Kidney (tissue), 14 donors: ENCODE results near the gene ZNF827. TPM values are rescaled to one million over a fixed set of nuclear protein-coding genes. Genes with fewer than 3 reads are reported as not detected.

Experiments used
- DNase-seq, 5 donors: peaks; one replicate each; pipeline ENCODE4 v3.0.0-alpha.2; 2013 to 2020
- FAIRE-seq: peaks from 2 replicates; lab custom pipeline; 2012; peaks lifted over from hg19 to GRCh38; lab: Jason Lieb, UNC
- H3K27ac ChIP-seq, 2 donors: one replicate each; pipeline ENCODE4 v1.7.0; 2013; ENCODE audit warnings: low read depth in 2 of 2, low read length in 2 of 2, inconsistent platforms in 1 of 2
- H3K27me3 ChIP-seq: one replicate; pipeline ENCODE4 v1.7.1; 2013; ENCODE audit warnings: low read length, inconsistent platforms; ENCODE audit not compliant: control insufficient read depth, insufficient read depth
- H3K36me3 ChIP-seq, 3 donors: one replicate each; pipeline versions ENCODE4 v1.7.0 to v1.7.1; 2013; ENCODE audit warnings: low read length in 3 of 3, control low read depth in 1 of 3, inconsistent platforms in 1 of 3; ENCODE audit not compliant: insufficient read depth in 3 of 3, control insufficient read depth in 2 of 3
- H3K4me1 ChIP-seq, 3 donors: one replicate each; pipeline versions ENCODE4 v1.7.0 to v1.7.1; 2013; ENCODE audit warnings: low read length in 3 of 3, inconsistent platforms in 1 of 3, low read depth in 1 of 3; ENCODE audit not compliant: control insufficient read depth in 2 of 3, insufficient read depth in 2 of 3
- H3K4me3 ChIP-seq, 3 donors: one replicate each; pipeline versions ENCODE4 v1.7.0 to v1.8.1; 2013; ENCODE audit warnings: low read length in 3 of 3, control low read depth in 1 of 3, inconsistent platforms in 1 of 3
- H3K9ac ChIP-seq, 3 donors: one replicate each; pipeline versions ENCODE4 v1.7.0 to v1.7.1; 2013; ENCODE audit warnings: low read length in 3 of 3, control low read depth in 1 of 3, inconsistent platforms in 1 of 3
- H3K9me3 ChIP-seq, 3 donors: one replicate each; pipeline versions ENCODE4 v1.7.0 to v1.7.1; 2013; ENCODE audit warnings: low read length in 3 of 3, control low read depth in 1 of 3, inconsistent platforms in 1 of 3; ENCODE audit not compliant: control insufficient read depth in 2 of 3, insufficient read depth in 1 of 3
- intact Hi-C: fragments of 100-400 bp; cut with DNase I; formaldehyde crosslinking; loops from one replicate; pipeline ENCODE4 v1.11.1; 2022
- polyA plus RNA-seq: library from polyadenylated mRNA; stranded (reverse); fragments of 350-450 nt; fragmentation: Illumina TruSeq; extraction: RNeasy Lipid Tissue Mini Kit (QIAGEN cat#74804); gene quantifications from one replicate; pipeline ENCODE4 v1.2.3, GENCODE V29; 2014; ENCODE audit warnings: low read depth, low replicate concordance; ENCODE audit not compliant: insufficient read depth
- total RNA-seq: library from RNA; stranded (reverse); fragmentation: NEBNext Ultra II Directional; extraction: Animal tissue kit (Norgen Biotek cat#: 25700); gene quantifications from one replicate; pipeline ENCODE4 v1.2.1, GENCODE V29; 2021
- TF ChIP-seq, protein P1 (sequence below): IDR thresholded peaks from 3 replicates; pipeline ENCODE4 v1.5.1; 2012; ENCODE audit warnings: mild to moderate bottlenecking, moderate library complexity, borderline replicate concordance; ENCODE audit not compliant: insufficient read depth; ENCODE audit errors: extremely low read depth
- donor health status: control.
- donor health status: control.
- donor health status: control.
- donor health status: control.
- donor health status: control.
- donor health status: DM: yes; HTN: yes; CAD: no.
- donor health status: Normal renal cell carcinoma (clear cell type).

ZNF827 gene
- total and polyA plus RNA-seq, 2 donors from 2014 or later = 3.5 to 22.6 TPM

DNA sequence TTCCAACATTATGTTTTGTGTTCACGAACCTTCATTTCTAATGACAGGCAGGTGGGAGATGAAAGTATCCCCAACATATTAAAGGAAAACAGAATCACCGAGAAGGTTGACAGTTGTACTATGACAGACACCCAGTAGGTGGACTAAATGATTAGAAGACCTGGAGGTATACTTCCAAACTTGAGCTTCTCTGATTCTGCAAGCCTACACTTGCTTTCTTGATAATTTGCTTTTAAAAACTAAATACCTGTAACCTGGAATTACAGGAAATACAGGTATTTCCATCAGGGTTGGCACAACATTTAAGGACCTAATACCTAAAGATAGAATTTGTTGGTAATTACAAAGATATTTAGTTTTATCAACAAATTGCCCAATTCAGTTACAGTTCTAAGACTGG, 215.3 kb downstream of the ZNF827 start:
- H3K9ac ChIP-seq = no peak overlapping the region
- no peak for FAIRE-seq
- H3K4me3 ChIP-seq = no peak overlapping the region
- intact Hi-C loops = no loop called here
- H3K36me3 ChIP-seq = no peaks in the 10 kb centered on the region
- H3K27ac ChIP-seq = no peak overlapping the region
- H3K27me3 ChIP-seq = no peaks in the 10 kb centered on the region
- H3K4me1 ChIP-seq = peaks cover 0 to 6% (median 0%) of the 10 kb centered on the region in 3 donors
- TF ChIP-seq, protein P1, sequence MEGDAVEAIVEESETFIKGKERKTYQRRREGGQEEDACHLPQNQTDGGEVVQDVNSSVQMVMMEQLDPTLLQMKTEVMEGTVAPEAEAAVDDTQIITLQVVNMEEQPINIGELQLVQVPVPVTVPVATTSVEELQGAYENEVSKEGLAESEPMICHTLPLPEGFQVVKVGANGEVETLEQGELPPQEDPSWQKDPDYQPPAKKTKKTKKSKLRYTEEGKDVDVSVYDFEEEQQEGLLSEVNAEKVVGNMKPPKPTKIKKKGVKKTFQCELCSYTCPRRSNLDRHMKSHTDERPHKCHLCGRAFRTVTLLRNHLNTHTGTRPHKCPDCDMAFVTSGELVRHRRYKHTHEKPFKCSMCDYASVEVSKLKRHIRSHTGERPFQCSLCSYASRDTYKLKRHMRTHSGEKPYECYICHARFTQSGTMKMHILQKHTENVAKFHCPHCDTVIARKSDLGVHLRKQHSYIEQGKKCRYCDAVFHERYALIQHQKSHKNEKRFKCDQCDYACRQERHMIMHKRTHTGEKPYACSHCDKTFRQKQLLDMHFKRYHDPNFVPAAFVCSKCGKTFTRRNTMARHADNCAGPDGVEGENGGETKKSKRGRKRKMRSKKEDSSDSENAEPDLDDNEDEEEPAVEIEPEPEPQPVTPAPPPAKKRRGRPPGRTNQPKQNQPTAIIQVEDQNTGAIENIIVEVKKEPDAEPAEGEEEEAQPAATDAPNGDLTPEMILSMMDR = no peak
- no peak for DNase-seq
- no peaks in the 10 kb centered on the region for H3K9me3 ChIP-seq

DNA sequence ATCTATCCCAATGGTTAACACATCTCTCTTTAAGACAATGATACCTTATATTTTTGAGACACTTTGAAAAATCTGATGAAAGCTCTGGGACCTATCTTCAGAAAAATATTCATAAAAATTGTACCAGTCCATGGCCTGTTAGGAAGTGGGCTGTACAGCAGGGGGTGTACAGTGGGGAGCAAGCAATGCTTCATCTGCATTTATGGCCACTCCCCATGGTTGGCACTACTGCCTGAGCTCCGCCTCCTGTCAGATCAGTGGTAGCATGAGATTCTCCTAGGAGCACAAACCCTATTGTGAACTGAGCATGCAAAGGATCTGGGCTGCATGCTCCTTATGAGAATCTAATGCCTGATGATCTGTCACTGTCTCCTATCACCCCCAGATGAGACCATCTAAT, 216.1 kb downstream of the ZNF827 start:
- Histone ChIP-seq H3K9me3 (no peaks in the 10 kb centered on the region), H3K4me1 (peaks cover 0 to 6% (median 0%) of the 10 kb centered on the region in 3 donors), H3K27ac (no peak overlapping the region), H3K27me3 (no peaks in the 10 kb centered on the region), H3K36me3 (no peaks in the 10 kb centered on the region), H3K4me3 (no peak overlapping the region), H3K9ac (no peak overlapping the region)
- no peak for DNase-seq
- no peak for FAIRE-seq
- TF ChIP-seq, protein P1 = no peak
- intact Hi-C loops = no loop called here

DNA sequence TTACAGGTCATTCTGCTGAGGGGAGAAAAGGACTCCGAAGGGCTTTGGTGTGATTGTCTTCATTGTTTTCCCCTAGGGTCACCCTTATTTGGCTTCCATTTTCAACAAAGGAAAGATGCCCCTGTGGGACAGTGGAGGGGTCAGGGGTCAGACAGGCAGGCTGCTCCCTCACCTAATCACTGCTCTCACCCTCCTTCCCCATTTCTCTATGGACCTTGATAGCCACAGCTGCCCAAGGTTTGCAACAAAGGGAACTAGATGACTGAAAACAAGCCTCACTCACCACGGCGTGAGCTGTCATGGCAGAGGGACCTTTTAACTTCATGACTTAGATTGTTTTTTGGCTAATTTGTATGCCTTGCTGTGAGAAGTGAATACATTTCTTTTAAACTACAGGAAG, 218.0 kb downstream of the ZNF827 start:
- FAIRE-seq (no peak), DNase-seq (no peak)
- Histone ChIP-seq H3K27me3 (no peaks in the 10 kb centered on the region), H3K4me3 (no peak overlapping the region), H3K36me3 (no peaks in the 10 kb centered on the region), H3K9me3 (no peaks in the 10 kb centered on the region), H3K4me1 (peaks cover 0 to 6% (median 0%) of the 10 kb centered on the region in 3 donors), H3K9ac (no peak overlapping the region), H3K27ac (peak overlapping the region; percentile 48 to 69)
- TF ChIP-seq, protein P1 = no peak
- intact Hi-C loops = no loop called here
